ENCODE data around the gene QARS1.

QARS1 gene

DNA sequence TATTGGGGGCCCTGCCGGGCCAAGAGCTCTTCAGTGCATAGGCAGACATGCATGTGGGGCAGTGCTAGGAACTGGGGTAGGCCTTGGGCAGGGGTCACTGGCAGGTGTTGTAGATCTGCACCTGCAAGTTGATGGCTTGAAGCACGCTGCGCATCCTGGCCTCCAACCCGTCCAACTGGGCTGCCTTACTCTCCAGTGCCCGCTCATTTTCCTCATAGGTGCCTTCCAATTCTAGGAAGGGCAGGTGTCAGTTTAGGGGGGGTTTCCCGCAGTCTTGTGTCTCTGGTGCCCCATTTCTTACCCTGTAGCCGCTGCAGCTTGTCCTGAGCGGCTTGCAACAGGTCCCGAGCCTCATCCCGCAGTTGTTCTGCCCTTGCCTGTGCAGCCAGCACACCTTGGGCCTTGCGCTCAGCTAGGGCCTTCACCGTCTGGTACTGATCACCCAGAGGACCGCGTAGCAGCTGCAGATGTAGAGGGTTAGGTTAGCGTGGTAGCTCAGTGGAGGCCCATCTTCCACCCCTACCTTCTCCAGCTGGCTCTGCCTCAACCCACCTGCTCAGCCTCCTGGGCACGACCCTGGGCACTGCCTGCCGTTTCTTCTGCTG is 16.7 kb upstream of the QARS1 start:
- TF ChIP-seq, protein P1, sequence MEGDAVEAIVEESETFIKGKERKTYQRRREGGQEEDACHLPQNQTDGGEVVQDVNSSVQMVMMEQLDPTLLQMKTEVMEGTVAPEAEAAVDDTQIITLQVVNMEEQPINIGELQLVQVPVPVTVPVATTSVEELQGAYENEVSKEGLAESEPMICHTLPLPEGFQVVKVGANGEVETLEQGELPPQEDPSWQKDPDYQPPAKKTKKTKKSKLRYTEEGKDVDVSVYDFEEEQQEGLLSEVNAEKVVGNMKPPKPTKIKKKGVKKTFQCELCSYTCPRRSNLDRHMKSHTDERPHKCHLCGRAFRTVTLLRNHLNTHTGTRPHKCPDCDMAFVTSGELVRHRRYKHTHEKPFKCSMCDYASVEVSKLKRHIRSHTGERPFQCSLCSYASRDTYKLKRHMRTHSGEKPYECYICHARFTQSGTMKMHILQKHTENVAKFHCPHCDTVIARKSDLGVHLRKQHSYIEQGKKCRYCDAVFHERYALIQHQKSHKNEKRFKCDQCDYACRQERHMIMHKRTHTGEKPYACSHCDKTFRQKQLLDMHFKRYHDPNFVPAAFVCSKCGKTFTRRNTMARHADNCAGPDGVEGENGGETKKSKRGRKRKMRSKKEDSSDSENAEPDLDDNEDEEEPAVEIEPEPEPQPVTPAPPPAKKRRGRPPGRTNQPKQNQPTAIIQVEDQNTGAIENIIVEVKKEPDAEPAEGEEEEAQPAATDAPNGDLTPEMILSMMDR (IDR thresholded peaks at IDR 0.05; ENCODE audit: low read depth, low read length) = no peak
- no peak for DNase-seq (ENCODE audit: low read depth, low spot score)
- in situ Hi-C loops (cut with HindIII; ENCODE audit: low sequenced_read_pairs) = no loop called here
- H3K4me3 ChIP-seq (ENCODE audit: low read depth, low read length) = peak overlapping the region; percentile 91

DNA sequence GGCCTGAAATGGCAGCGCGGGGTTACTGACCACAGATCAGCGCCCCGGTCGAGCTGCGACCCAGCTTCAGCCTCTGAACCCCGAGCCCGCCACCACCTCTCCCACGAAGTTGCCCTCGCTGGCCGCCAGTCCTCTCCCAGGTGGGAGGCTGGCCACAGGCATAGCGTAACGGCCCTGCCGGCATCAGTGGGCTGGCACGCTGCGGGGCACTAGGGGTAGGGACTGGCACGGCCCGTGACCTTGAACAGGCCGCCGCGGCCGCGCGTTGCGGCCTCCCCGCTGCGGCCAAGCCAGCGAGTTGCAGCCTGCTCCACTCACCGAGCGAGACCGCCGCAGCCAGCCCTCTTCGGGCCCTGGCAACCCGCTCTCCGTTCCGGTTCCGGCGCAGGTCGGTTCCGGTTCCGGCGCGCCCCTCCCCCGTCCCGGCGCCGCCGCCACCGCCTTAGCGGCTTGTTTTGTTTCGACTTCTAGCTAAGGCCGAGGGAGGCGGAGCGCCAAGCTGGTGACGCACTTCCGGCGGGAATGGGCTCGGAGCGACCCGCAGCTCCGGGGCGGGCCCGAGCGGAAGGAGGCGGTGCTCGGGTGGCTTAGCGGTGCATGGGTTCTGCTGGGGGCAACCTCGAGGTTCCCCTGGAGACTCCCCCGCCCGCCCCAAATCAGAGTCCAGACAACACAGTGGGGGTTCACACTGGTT is 16.0 kb upstream of the QARS1 start, which contains the start of gene USP19:
Gene USP19, minus strand, starts transcription at position 386 of the 694 bp plus-strand sequence. CDS start 1,678 bp downstream, outside the sequence.
- H3K4me3 ChIP-seq (ENCODE audit: low read depth, low read length) = peak within 1 kb of the TSS; percentile 91
- DNase-seq (ENCODE audit: low read depth, low spot score) = peak; percentile 94
- TF ChIP-seq, protein P1 (IDR thresholded peaks at IDR 0.05; ENCODE audit: low read depth, low read length) = no peak
- in situ Hi-C loops (cut with HindIII; ENCODE audit: low sequenced_read_pairs) = no loop called here

DNA sequence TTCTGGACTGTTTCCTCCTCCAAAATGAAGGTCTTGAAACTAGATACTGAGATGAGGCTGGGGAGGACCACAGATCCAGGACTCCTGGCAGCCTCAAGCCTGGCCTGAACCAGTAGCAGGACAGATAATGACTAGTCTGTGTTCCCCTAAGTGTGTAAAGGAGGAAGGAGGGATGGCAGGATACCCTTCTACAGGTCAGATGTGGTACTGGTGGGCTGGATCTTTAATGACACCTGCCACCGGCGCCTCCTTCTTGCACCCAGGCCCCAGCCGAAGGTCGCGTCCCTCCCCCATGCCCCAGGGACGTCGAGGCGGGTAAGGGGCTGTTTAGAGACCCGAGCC is 15.5 kb upstream of the QARS1 start:
- no peak for DNase-seq (ENCODE audit: low read depth, low spot score)
- in situ Hi-C loops (cut with HindIII; ENCODE audit: low sequenced_read_pairs) = no loop called here
- peak overlapping the region; percentile 91 for H3K4me3 ChIP-seq (ENCODE audit: low read depth, low read length)
- TF ChIP-seq, protein P1 (IDR thresholded peaks at IDR 0.05; ENCODE audit: low read depth, low read length) = no peak

DNA sequence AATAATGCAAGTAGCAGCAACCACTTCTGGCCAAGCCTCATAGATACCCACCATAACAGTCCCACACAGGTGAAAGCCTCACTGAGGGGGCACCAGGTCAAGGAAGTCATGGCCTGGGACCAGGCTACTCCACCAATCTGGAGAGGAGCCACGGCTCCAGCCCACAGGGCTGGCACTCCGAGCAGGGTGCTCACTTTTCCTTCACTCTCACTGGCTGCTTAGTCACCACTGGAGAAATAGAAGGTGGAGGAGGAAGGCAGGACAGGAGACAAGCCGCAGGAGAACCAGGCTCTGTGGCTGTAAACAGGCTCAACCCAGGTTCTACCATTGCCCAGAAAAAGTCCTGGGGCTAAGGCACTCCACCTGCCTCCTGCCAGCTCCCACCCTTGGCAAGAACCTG is 14.9 kb upstream of the QARS1 start:
- DNase-seq (ENCODE audit: low read depth, low spot score) = no peak
- TF ChIP-seq, protein P1 (IDR thresholded peaks at IDR 0.05; ENCODE audit: low read depth, low read length) = no peak
- in situ Hi-C loops (cut with HindIII; ENCODE audit: low sequenced_read_pairs) = no loop called here
- H3K4me3 ChIP-seq (ENCODE audit: low read depth, low read length) = peak overlapping the region; percentile 91

DNA sequence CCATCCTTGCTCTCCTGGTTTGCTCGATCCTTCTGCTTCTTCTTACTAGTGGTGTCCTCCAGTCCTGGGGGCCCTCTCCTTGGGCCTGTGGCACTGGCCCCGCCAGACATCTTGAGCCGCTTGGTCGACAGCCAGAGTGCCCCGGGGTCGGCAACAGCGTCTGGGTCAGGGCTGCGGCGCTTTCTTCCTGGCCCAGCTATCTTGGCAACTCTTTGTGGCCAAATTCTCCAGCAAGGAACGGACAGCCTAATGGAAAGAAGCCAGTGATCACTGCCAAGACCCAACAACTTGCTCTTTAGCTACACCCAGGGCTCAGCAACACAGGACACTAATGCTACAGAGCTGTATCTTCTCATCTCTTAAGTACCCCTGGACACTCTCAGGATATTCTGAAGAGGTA is 14.5 kb upstream of the QARS1 start:
- TF ChIP-seq, protein P1 (IDR thresholded peaks at IDR 0.05; ENCODE audit: low read depth, low read length) = no peak
- in situ Hi-C loops (cut with HindIII; ENCODE audit: low sequenced_read_pairs) = no loop called here
- no peak overlapping the region for H3K4me3 ChIP-seq (ENCODE audit: low read depth, low read length)
- no peak for DNase-seq (ENCODE audit: low read depth, low spot score)

DNA sequence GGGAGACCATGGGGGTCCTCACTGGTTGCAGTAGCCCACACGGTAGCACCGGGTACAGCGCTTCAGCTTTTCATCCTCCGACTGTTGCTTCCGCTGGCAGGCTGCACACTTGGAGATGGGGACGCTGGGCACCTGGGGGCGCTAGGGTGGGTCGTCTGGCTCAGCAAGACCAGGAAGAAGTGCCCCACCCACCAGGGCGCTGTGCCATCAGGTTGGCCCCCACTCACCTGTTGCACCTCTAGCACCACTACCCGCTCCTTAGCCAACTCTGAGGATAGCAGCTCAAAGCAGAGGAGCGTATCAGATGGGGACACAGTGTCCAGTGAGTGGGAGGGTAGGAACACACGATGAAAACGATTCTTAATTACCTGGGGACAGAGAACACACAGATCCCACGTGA is 7.7 kb upstream of the QARS1 start:
- in situ Hi-C loops (cut with HindIII; ENCODE audit: low sequenced_read_pairs) = no loop called here
- DNase-seq (ENCODE audit: low read depth, low spot score) = no peak
- TF ChIP-seq, protein P1 (IDR thresholded peaks at IDR 0.05; ENCODE audit: low read depth, low read length) = no peak
- no peak overlapping the region for H3K4me3 ChIP-seq (ENCODE audit: low read depth, low read length)
